ENCODE measurements around the gene MFAP3. TPM values are rescaled to one million over a fixed set of nuclear protein-coding genes. Genes with fewer than 3 reads are reported as not detected.
A peak's percentile ranks its signal among the peaks of the same experiment; 100 is the strongest.
"Not testable (repeated sequence)": the region's sequence is repeated elsewhere in the genome, so short reads cannot be mapped to it uniquely, and the experiment has no call there.

The MFAP3 gene
- polyA plus RNA-seq, 1 donor = 28.3 TPM

GRCh38 chr5:154055201-154055600 lies 16.4 kb downstream of the MFAP3 start:
- DNase-seq = no peak

- no peak for DNase-seq
These were observed 19.6 kb downstream of the MFAP3 start for GRCh38 chr5:154058055-154059038.

- DNase-seq = no peak
These were observed 20.3 kb downstream of the MFAP3 start for GRCh38 chr5:154059039-154059430.

- no peak for DNase-seq
These were observed 20.8 kb downstream of the MFAP3 start for GRCh38 chr5:154059583-154059982.

- no peak for DNase-seq
These were observed 21.8 kb downstream of the MFAP3 start for GRCh38 chr5:154060606-154061005.

- no peak for DNase-seq
These were observed 24.6 kb downstream of the MFAP3 start for GRCh38 chr5:154063372-154063771.

- DNase-seq = no peak
These were observed 27.2 kb downstream of the MFAP3 start for GRCh38 chr5:154065971-154066370.

- DNase-seq = not testable (repeated sequence)
These were observed 31.1 kb downstream of the MFAP3 start for GRCh38 chr5:154069854-154070253.

GRCh38 chr5:154071799-154072413 lies 33.1 kb downstream of the MFAP3 start:
- no peak for DNase-seq

- DNase-seq = peak; percentile 81
These were observed 33.8 kb downstream of the MFAP3 start for GRCh38 chr5:154072414-154073171.

- no peak for DNase-seq
These were observed 37.6 kb downstream of the MFAP3 start for GRCh38 chr5:154076240-154076922.

GRCh38 chr5:154077696-154078095 lies 38.9 kb downstream of the MFAP3 start:
- no peak for DNase-seq

- no peak for DNase-seq
These were observed 39.5 kb downstream of the MFAP3 start for GRCh38 chr5:154078272-154078671.

GRCh38 chr5:154081246-154081645 lies 42.5 kb downstream of the MFAP3 start:
- no peak for DNase-seq

- DNase-seq = no peak
These were observed 45.4 kb downstream of the MFAP3 start for GRCh38 chr5:154084062-154084639.

GRCh38 chr5:154086146-154086545 lies 47.4 kb downstream of the MFAP3 start:
- no peak for DNase-seq

- peak; percentile 62 for DNase-seq
These were observed 47.9 kb downstream of the MFAP3 start for GRCh38 chr5:154086641-154087040.

- DNase-seq = no peak
These were observed 48.5 kb downstream of the MFAP3 start for GRCh38 chr5:154087260-154087659.

- DNase-seq = no peak
These were observed 50.0 kb downstream of the MFAP3 start for GRCh38 chr5:154088801-154089200.

- DNase-seq = no peak
These were observed 51.9 kb downstream of the MFAP3 start for GRCh38 chr5:154090656-154091055.

GRCh38 chr5:154092356-154093141 lies 53.8 kb downstream of the MFAP3 start:
- no peak for DNase-seq
